Panc1 (cell line): ENCODE measurements around the gene PTPN1. TPM values are rescaled to one million over a fixed set of nuclear protein-coding genes. Genes with fewer than 3 reads are reported as not detected.

Source experiments
- ATAC-seq: fragments of 200-7000 bp; cut with Tn5 transposase; 2 replicates; pipeline ENCODE4 v1.9.1; 2020; ENCODE audit warnings: mild to moderate bottlenecking, moderate library complexity
- BruUV-seq: library from RNA; stranded (reverse); fragments of 400-500 nt; replicated peaks from 2 replicates; lab custom pipeline; 2021; lab: Mats Ljungman, UMichigan
- CTCF ChIA-PET: fragments of 300-600 bp; sonication (Branson Sonifier 250); formaldehyde crosslinking; loops from one replicate; lab custom pipeline; 2022; ENCODE audit warnings: antibody characterized with exemption; lab: Charles Lee
- POLR2A ChIA-PET: fragments of 300-600 bp; sonication (Branson Sonifier 250); formaldehyde crosslinking; loops from one replicate; lab custom pipeline; 2022; ENCODE audit warnings: antibody characterized with exemption; lab: Charles Lee
- DNase-seq: peaks from one replicate; pipeline ENCODE4 v3.0.0-alpha.2; 2010; ENCODE audit warnings: low read depth, low spot score
- H3K27ac ChIP-seq: 2 replicates; pipeline ENCODE4 v1.5.1; 2011; ENCODE audit warnings: mild to moderate bottlenecking, low read length, inconsistent platforms
- H3K27me3 ChIP-seq: fragments of 200-500 bp; sonication (Bioruptor generic); 2 replicates; pipeline ENCODE4 v1.6.0; 2014; ENCODE audit warnings: low read length, inconsistent platforms; ENCODE audit not compliant: control insufficient read depth, insufficient read depth
- H3K36me3 ChIP-seq: fragments of 200-500 bp; sonication (Bioruptor generic); 2 replicates; pipeline ENCODE4 v1.5.1; 2014; ENCODE audit warnings: inconsistent platforms, mild to moderate bottlenecking, low read length, moderate library complexity; ENCODE audit not compliant: control insufficient read depth, insufficient read depth
- H3K4me1 ChIP-seq: 2 replicates; pipeline ENCODE4 v1.5.1; 2011; ENCODE audit warnings: inconsistent platforms, mild to moderate bottlenecking, low read length, moderate library complexity; ENCODE audit not compliant: control insufficient read depth, insufficient read depth
- H3K4me3 ChIP-seq, 2 experiments: 2 replicates each; pipeline ENCODE4 v1.5.1; 2011 to 2012; ENCODE audit warnings: low read depth in 2 of 2, low read length in 2 of 2, mild to moderate bottlenecking in 2 of 2, inconsistent platforms in 1 of 2, moderate library complexity in 1 of 2
- H3K9me3 ChIP-seq: fragments of 200-500 bp; sonication (Bioruptor generic); 2 replicates; pipeline ENCODE4 v1.5.1; 2014; ENCODE audit warnings: low read depth, mild to moderate bottlenecking, inconsistent platforms, low read length, moderate library complexity; ENCODE audit not compliant: control insufficient read depth, insufficient read depth
- CTCF ChIP-seq: fragments of 450-650 bp; IDR thresholded peaks from 2 replicates; pipeline ENCODE4 v1.5.1; 2017; ENCODE audit warnings: mild to moderate bottlenecking
- POLR2AphosphoS5 ChIP-seq: IDR thresholded peaks from 2 replicates; pipeline ENCODE4 v1.6.1; 2012; ENCODE audit warnings: mild to moderate bottlenecking, low read depth, low read length, moderate library complexity
- SIN3A ChIP-seq: IDR thresholded peaks from 2 replicates; pipeline ENCODE4 v1.6.1; 2012; ENCODE audit warnings: low read depth, mild to moderate bottlenecking, low read length, moderate library complexity, borderline replicate concordance; ENCODE audit not compliant: insufficient read depth
- TCF7L2 ChIP-seq: IDR thresholded peaks from 2 replicates; pipeline ENCODE4 v1.6.1; 2011; ENCODE audit warnings: mild to moderate bottlenecking, low read depth, low read length, inconsistent platforms
- in situ Hi-C: cut with HindIII; loops from 2 replicates; pipeline ENCODE4 v1.10.0; 2016; ENCODE audit warnings: low sequenced_read_pairs, low pct_unique_long_range_greater_than_20kb
- intact Hi-C: fragments of 100-400 bp; cut with micrococcal nuclease; formaldehyde crosslinking; loops from one replicate; pipeline ENCODE4 v1.10.0; 2022; ENCODE audit not compliant: unreplicated experiment
- total RNA-seq: library from RNA; stranded (reverse); gene quantifications from one replicate; pipeline ENCODE4 v1.2.1, GENCODE V29; 2021; ENCODE audit not compliant: unreplicated experiment
- TF ChIP-seq, protein P1 (sequence below), 2 experiments: IDR thresholded peaks; 2 replicates each; pipeline ENCODE4 v1.6.1; 2011 to 2012; ENCODE audit warnings: low read depth in 2 of 2, control low read depth in 1 of 2, low read length in 1 of 2, mild to moderate bottlenecking in 1 of 2, moderate library complexity in 1 of 2; ENCODE audit not compliant: insufficient read depth in 1 of 2

Gene PTPN1
- total RNA-seq, 1 experiment from 2014 or later = 42.2 TPM

- in situ Hi-C loops = no loop called here
- Histone ChIP-seq H3K27me3 (no peaks in the 10 kb centered on the region), H3K27ac (no peak overlapping the region), H3K4me3 (no peak overlapping the region), H3K36me3 (no peaks in the 10 kb centered on the region), H3K4me1 (peaks cover 51% of the 10 kb centered on the region), H3K9me3 (no peaks in the 10 kb centered on the region)
- no peak for DNase-seq
- ChIA-PET POLR2A (interaction anchor here (0.7 kb wide), 1 partner anchor 28 kb away, joined by 3 read pairs; no protein-coding TSS in a partner anchor), CTCF (interaction anchor here (0.7 kb wide), 1 partner anchor 28 kb away, joined by 3 read pairs; no protein-coding TSS in a partner anchor)
- intact Hi-C loops = no loop called here
- no peak for ATAC-seq
- no peak for TF ChIP-seq POLR2AphosphoS5
- TF ChIP-seq, protein P1, sequence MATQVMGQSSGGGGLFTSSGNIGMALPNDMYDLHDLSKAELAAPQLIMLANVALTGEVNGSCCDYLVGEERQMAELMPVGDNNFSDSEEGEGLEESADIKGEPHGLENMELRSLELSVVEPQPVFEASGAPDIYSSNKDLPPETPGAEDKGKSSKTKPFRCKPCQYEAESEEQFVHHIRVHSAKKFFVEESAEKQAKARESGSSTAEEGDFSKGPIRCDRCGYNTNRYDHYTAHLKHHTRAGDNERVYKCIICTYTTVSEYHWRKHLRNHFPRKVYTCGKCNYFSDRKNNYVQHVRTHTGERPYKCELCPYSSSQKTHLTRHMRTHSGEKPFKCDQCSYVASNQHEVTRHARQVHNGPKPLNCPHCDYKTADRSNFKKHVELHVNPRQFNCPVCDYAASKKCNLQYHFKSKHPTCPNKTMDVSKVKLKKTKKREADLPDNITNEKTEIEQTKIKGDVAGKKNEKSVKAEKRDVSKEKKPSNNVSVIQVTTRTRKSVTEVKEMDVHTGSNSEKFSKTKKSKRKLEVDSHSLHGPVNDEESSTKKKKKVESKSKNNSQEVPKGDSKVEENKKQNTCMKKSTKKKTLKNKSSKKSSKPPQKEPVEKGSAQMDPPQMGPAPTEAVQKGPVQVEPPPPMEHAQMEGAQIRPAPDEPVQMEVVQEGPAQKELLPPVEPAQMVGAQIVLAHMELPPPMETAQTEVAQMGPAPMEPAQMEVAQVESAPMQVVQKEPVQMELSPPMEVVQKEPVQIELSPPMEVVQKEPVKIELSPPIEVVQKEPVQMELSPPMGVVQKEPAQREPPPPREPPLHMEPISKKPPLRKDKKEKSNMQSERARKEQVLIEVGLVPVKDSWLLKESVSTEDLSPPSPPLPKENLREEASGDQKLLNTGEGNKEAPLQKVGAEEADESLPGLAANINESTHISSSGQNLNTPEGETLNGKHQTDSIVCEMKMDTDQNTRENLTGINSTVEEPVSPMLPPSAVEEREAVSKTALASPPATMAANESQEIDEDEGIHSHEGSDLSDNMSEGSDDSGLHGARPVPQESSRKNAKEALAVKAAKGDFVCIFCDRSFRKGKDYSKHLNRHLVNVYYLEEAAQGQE (IDR thresholded peaks at IDR 0.05; ENCODE audit: insufficient read depth in 1 of 2, low read depth in 2 of 2, low read length in 1 of 2) = no peak
- TF ChIP-seq CTCF = no peak
- TF ChIP-seq SIN3A = no peak
- no TSS peak for BruUV-seq
Observed at GRCh38 chr20:50534567-50534966, 24.4 kb downstream of the PTPN1 start.

GRCh38 chr20:50535162-50535561 lies 25.0 kb downstream of the PTPN1 start:
- TF ChIP-seq SIN3A (no peak), TCF7L2 (no peak), POLR2AphosphoS5 (no peak), CTCF (no peak)
- TF ChIP-seq, protein P1 (IDR thresholded peaks at IDR 0.05; ENCODE audit: insufficient read depth in 1 of 2, low read depth in 2 of 2, low read length in 1 of 2) = no peak
- DNase-seq = no peak
- Histone ChIP-seq H3K4me3 (no peak overlapping the region), H3K27ac (no peak overlapping the region; the same call in 1 of the 2 replicates), H3K4me1 (peaks cover 55% of the 10 kb centered on the region), H3K36me3 (no peaks in the 10 kb centered on the region), H3K27me3 (no peaks in the 10 kb centered on the region), H3K9me3 (no peaks in the 10 kb centered on the region)
- ChIA-PET POLR2A (interaction anchor here (0.5 kb wide), 1 partner anchor 302 kb away, joined by 3 read pairs; no protein-coding TSS in a partner anchor), CTCF (no interaction called here)
- in situ Hi-C loops = no loop called here
- ATAC-seq = no peak
- no TSS peak for BruUV-seq
- intact Hi-C loops = no loop called here
